NT2/D1 (cell line): ENCODE results near the gene GPR183.

Experiments used
- SUZ12 ChIP-seq: IDR thresholded peaks from 2 replicates; pipeline ENCODE4 v1.6.1; 2011; ENCODE audit not compliant: insufficient read length, insufficient read depth; ENCODE audit errors: extremely low read depth
- ZNF274 ChIP-seq: IDR thresholded peaks from 2 replicates; pipeline ENCODE4 v1.6.1; 2011; ENCODE audit warnings: mild to moderate bottlenecking, low read depth, low read length

GRCh38 chr13:99289674-99290337 is 17.4 kb downstream of the GPR183 start:
- no peak for TF ChIP-seq ZNF274
- TF ChIP-seq SUZ12, result no peak
